RWPE1 (cell line): Measurements from ENCODE around the gene LOC128125822.

Source experiments
- CTCF ChIA-PET: fragments of 350-600 bp; sonication (Branson Sonifier 250); formaldehyde crosslinking; extraction: SDS; loops from one replicate; lab custom pipeline; 2021; lab: Yijun Ruan, JAX
- POLR2A ChIA-PET: fragments of 400-600 bp; formaldehyde crosslinking; extraction: SDS; loops from one replicate; lab custom pipeline; 2020; ENCODE audit warnings: antibody characterized with exemption; ENCODE audit not compliant: low non-redundant PET; lab: Yijun Ruan, JAX
- DNase-seq: peaks from one replicate; pipeline ENCODE4 v3.0.0; 2012; ENCODE audit warnings: low spot score
- H3K27ac ChIP-seq: fragments of 450-650 bp; 2 replicates; pipeline ENCODE4 v1.5.1; 2017
- TF ChIP-seq, protein P1 (sequence below): fragments of 450-650 bp; conservative IDR thresholded peaks from 2 replicates; pipeline ENCODE4 v1.5.1; 2017; ENCODE audit warnings: low read depth, mild to moderate bottlenecking

The LOC128125822 gene

GRCh38 chr6:63549076-63549475 lies 23.2 kb upstream of the LOC128125822 start:
- TF ChIP-seq, protein P1, sequence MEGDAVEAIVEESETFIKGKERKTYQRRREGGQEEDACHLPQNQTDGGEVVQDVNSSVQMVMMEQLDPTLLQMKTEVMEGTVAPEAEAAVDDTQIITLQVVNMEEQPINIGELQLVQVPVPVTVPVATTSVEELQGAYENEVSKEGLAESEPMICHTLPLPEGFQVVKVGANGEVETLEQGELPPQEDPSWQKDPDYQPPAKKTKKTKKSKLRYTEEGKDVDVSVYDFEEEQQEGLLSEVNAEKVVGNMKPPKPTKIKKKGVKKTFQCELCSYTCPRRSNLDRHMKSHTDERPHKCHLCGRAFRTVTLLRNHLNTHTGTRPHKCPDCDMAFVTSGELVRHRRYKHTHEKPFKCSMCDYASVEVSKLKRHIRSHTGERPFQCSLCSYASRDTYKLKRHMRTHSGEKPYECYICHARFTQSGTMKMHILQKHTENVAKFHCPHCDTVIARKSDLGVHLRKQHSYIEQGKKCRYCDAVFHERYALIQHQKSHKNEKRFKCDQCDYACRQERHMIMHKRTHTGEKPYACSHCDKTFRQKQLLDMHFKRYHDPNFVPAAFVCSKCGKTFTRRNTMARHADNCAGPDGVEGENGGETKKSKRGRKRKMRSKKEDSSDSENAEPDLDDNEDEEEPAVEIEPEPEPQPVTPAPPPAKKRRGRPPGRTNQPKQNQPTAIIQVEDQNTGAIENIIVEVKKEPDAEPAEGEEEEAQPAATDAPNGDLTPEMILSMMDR, result no peak
- no peak for DNase-seq
- ChIA-PET POLR2A (no interaction called here), CTCF (interaction anchor here (0.6 kb wide), 1 partner anchor 117 kb away, joined by 3 read pairs; no protein-coding TSS in a partner anchor)
- no peak overlapping the region for H3K27ac ChIP-seq

GRCh38 chr6:63553208-63553607 lies 19.1 kb upstream of the LOC128125822 start:
- CTCF ChIA-PET, result no interaction called here
- DNase-seq, result no peak

GRCh38 chr6:63553900-63554299 lies 18.4 kb upstream of the LOC128125822 start:
- TF ChIP-seq, protein P1, result no peak
- no peak for DNase-seq
- ChIA-PET CTCF (no interaction called here), POLR2A (interaction anchor here (0.5 kb wide), 1 partner anchor 84 kb away, joined by 4 read pairs; no protein-coding TSS in a partner anchor)
- no peak overlapping the region for H3K27ac ChIP-seq

More at GRCh38 chr6:63553208-63553607, 19.1 kb upstream of the LOC128125822 start:
- TF ChIP-seq, protein P1, result no peak
- POLR2A ChIA-PET, result interaction anchor here (0.5 kb wide), 1 partner anchor 83 kb away, joined by 4 read pairs; no protein-coding TSS in a partner anchor
- H3K27ac ChIP-seq, result no peak overlapping the region

DNA sequence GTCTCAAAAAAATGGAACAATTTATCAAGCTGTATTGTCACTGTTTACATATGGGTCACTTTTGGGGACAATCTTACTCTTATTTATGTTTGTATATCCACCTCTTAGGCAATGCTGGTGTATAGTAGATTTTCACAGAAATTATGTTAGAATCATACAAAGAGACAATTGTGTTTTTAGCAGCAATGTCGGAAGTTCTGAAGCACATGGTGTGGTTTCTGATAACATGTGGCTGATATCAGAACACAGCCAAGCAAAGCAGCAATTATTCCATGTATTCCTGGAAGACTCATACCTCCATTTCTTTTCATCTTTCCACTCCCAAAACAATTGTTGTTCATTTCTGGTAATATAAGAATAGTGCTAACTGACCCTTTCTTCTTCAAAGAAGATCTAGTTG lies 17.5 kb upstream of the LOC128125822 start:
- no peak overlapping the region for H3K27ac ChIP-seq
- ChIA-PET CTCF (no interaction called here), POLR2A (no interaction called here)
- TF ChIP-seq, protein P1, result no peak
- DNase-seq, result no peak

GRCh38 chr6:63556369-63556768 lies 15.9 kb upstream of the LOC128125822 start:
- DNase-seq, result no peak
- H3K27ac ChIP-seq, result no peak overlapping the region
- POLR2A ChIA-PET, result no interaction called here
- TF ChIP-seq, protein P1, result no peak
- CTCF ChIA-PET, result interaction anchor here (0.6 kb wide), 1 partner anchor 37 kb away, joined by 4 read pairs; no protein-coding TSS in a partner anchor

- H3K27ac ChIP-seq, result no peak overlapping the region
- ChIA-PET POLR2A (no interaction called here), CTCF (no interaction called here)
- DNase-seq, result no peak
- TF ChIP-seq, protein P1, result no peak
Observed at GRCh38 chr6:63558278-63558677, 14.0 kb upstream of the LOC128125822 start.
